Mucosa of descending colon (tissue), 3 donors: ENCODE results near the gene FOXN4. TPM values are rescaled to one million over a fixed set of nuclear protein-coding genes. Genes with fewer than 3 reads are reported as not detected.

Source experiments
- ATAC-seq: fragments of 200-7000 bp; cut with Tn5 transposase; one replicate; pipeline ENCODE4 v1.9.1; 2020; ENCODE audit warnings: mild to moderate bottlenecking, moderate library complexity
- DNase-seq, 3 donors: peaks; one replicate each; pipeline ENCODE4 v3.0.0-alpha.2; 2020
- H3K36me3 ChIP-seq: fragments of 200-600 bp; one replicate; pipeline ENCODE4 v1.8.0; 2021; ENCODE audit warnings: low read depth, mild to moderate bottlenecking
- H3K4me1 ChIP-seq: fragments of 200-600 bp; one replicate; pipeline ENCODE4 v1.8.0; 2021; ENCODE audit warnings: low read depth, mild to moderate bottlenecking
- H3K4me3 ChIP-seq: fragments of 200-600 bp; one replicate; pipeline ENCODE4 v1.8.0; 2021; ENCODE audit warnings: mild to moderate bottlenecking
- H3K9me3 ChIP-seq: fragments of 200-600 bp; one replicate; pipeline ENCODE4 v1.8.0; 2021; ENCODE audit warnings: mild to moderate bottlenecking
- intact Hi-C, 2 donors: fragments of 100-400 bp; cut with DNase I in 1 of 2; cut with micrococcal nuclease in 1 of 2; formaldehyde crosslinking; loops; one replicate each; pipeline versions ENCODE4 v1.11.0 to v1.11.1; 2022; cut with DNase I, micrococcal nuclease
- total RNA-seq, 3 donors: library from RNA; stranded (reverse); fragmentation: NEBNext Ultra II Directional in 2 of 3; extraction: Animal tissue kit (Norgen Biotek cat#: 25700) in 2 of 3; gene quantifications; one replicate each; pipeline versions ENCODE4 v1.2.1 to v1.2.4, GENCODE V29; 2021 to 2023
- TF ChIP-seq, protein P1 (sequence below): fragments of 200-600 bp; IDR thresholded peaks from one replicate; pipeline ENCODE4 v1.8.0; 2022; ENCODE audit warnings: antibody characterized with exemption, mild to moderate bottlenecking
- donor health status: DM: no; HTN: no; CAD: no; lungs with moderate emphysema.
- donor health status: DM: no; HTN: no; CAD: no.
- donor health status: DM: no; HTN: yes; CAD: no.

The FOXN4 gene
- total RNA-seq, 3 donors from 2014 or later = 0.25 TPM; not detected in 2

- no peak overlapping the region for H3K4me3 ChIP-seq
- no peaks in the 10 kb centered on the region for H3K4me1 ChIP-seq
- intact Hi-C loops = no loop called here
- DNase-seq (no peak), ATAC-seq (peak; percentile 5)
- H3K36me3 ChIP-seq = no peaks in the 10 kb centered on the region
- H3K9me3 ChIP-seq = no peaks in the 10 kb centered on the region
- TF ChIP-seq, protein P1, sequence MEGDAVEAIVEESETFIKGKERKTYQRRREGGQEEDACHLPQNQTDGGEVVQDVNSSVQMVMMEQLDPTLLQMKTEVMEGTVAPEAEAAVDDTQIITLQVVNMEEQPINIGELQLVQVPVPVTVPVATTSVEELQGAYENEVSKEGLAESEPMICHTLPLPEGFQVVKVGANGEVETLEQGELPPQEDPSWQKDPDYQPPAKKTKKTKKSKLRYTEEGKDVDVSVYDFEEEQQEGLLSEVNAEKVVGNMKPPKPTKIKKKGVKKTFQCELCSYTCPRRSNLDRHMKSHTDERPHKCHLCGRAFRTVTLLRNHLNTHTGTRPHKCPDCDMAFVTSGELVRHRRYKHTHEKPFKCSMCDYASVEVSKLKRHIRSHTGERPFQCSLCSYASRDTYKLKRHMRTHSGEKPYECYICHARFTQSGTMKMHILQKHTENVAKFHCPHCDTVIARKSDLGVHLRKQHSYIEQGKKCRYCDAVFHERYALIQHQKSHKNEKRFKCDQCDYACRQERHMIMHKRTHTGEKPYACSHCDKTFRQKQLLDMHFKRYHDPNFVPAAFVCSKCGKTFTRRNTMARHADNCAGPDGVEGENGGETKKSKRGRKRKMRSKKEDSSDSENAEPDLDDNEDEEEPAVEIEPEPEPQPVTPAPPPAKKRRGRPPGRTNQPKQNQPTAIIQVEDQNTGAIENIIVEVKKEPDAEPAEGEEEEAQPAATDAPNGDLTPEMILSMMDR = no peak
These were observed 18.0 kb downstream of the FOXN4 start for GRCh38 chr12:109291117-109291516.

GRCh38 chr12:109290061-109290460 lies 19.0 kb downstream of the FOXN4 start:
- DNase-seq (no peak), ATAC-seq (no peak)
- intact Hi-C loops = no loop called here

DNA sequence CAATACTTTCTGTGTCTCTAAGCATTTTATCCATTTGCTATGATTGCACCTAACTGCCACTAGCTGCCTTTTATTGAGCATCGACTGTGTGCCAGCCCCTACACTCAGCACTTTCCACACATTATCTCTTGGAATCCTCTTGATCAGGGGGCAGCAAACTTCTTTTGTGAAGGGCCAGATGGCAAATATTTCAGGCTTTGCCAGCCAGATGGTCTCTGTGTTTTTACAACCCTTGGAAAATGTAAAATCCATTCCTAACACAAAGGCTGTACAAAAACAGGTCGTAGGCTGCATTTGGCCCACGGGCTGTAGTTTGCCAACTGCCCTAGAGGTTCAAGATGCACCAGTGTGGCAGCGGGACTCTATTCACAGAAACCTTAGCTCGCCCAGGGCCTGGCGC lies 19.5 kb downstream of the FOXN4 start:
- no peak overlapping the region for H3K4me3 ChIP-seq
- intact Hi-C loops = no loop called here
- ATAC-seq (no peak), DNase-seq (no peak)
- H3K4me1 ChIP-seq = no peaks in the 10 kb centered on the region
- no peaks in the 10 kb centered on the region for H3K36me3 ChIP-seq
- TF ChIP-seq, protein P1 = no peak
- no peaks in the 10 kb centered on the region for H3K9me3 ChIP-seq

More at GRCh38 chr12:109290061-109290460, 19.0 kb downstream of the FOXN4 start:
- no peak overlapping the region for H3K4me3 ChIP-seq
- H3K36me3 ChIP-seq = no peaks in the 10 kb centered on the region
- H3K4me1 ChIP-seq = no peaks in the 10 kb centered on the region
- TF ChIP-seq, protein P1 = no peak
- no peaks in the 10 kb centered on the region for H3K9me3 ChIP-seq

- Histone ChIP-seq H3K4me3 (no peak overlapping the region), H3K36me3 (no peaks in the 10 kb centered on the region), H3K9me3 (no peaks in the 10 kb centered on the region), H3K4me1 (no peaks in the 10 kb centered on the region)
- no peak for DNase-seq
- intact Hi-C loops = no loop called here
- TF ChIP-seq, protein P1 = no peak
- ATAC-seq = no peak
These were observed 20.1 kb downstream of the FOXN4 start for GRCh38 chr12:109289004-109289403.

DNA sequence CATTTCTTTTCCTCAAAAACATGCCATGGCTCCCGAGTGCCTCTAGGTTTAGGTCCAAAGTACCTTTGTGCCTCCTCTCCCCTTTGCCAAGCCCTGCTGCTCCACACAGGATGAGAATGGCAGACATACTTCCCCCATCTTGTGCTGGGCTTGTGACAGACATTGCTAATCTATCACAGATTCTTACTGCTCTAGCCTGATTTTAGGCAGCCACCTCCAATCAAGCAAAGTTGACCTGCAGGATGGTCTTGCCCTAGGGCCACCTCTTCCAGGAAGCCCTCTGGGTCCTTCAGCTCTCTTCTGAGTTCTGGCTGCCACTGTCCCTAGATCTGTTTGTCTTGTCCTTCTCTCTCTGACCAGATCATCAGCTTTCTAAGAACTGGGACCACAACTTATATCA lies 20.5 kb downstream of the FOXN4 start:
- Histone ChIP-seq H3K9me3 (no peaks in the 10 kb centered on the region), H3K36me3 (no peaks in the 10 kb centered on the region), H3K4me3 (no peak overlapping the region), H3K4me1 (no peaks in the 10 kb centered on the region)
- DNase-seq (no peak), ATAC-seq (no peak)
- intact Hi-C loops = no loop called here
- TF ChIP-seq, protein P1 = no peak
